GM23338 (cell line): Measurements from ENCODE around the gene FHIT. TPM values are rescaled to one million over a fixed set of nuclear protein-coding genes. Genes with fewer than 3 reads are reported as not detected.

Experiments
- ATAC-seq: fragments of 200-7000 bp; cut with Tn5 transposase; 3 replicates; pipeline ENCODE4 v1.9.1; 2020
- DNase-seq: peaks from one replicate; pipeline ENCODE4 v3.0.0-alpha.2; 2015; ENCODE audit warnings: low spot score
- H2AFZ ChIP-seq: fragments of 200-600 bp; sonication (generic); 2 replicates; pipeline ENCODE4 v1.8.0; 2016; ENCODE audit warnings: antibody characterized with exemption, mild to moderate bottlenecking, moderate library complexity
- H3F3A ChIP-seq: fragments of 200-600 bp; sonication (generic); replicated peaks from 2 replicates; pipeline ENCODE4 v1.8.0; 2017; ENCODE audit warnings: antibody characterized with exemption, mixed run types, low read depth
- H3K27ac ChIP-seq: fragments of 200-600 bp; sonication (generic); 2 replicates; pipeline ENCODE4 v1.6.1; 2016; ENCODE audit warnings: low read depth
- H3K27me3 ChIP-seq: fragments of 200-600 bp; sonication (generic); 2 replicates; pipeline ENCODE4 v1.8.0; 2016; ENCODE audit warnings: mild to moderate bottlenecking, mixed run types, moderate library complexity; ENCODE audit not compliant: insufficient read depth
- H3K36me3 ChIP-seq: fragments of 200-600 bp; sonication (generic); 2 replicates; pipeline ENCODE4 v1.8.0; 2016; ENCODE audit warnings: mild to moderate bottlenecking; ENCODE audit not compliant: insufficient read depth
- H3K4me1 ChIP-seq: fragments of 200-600 bp; sonication (generic); 2 replicates; pipeline ENCODE4 v1.8.0; 2016; ENCODE audit warnings: mild to moderate bottlenecking, moderate library complexity; ENCODE audit not compliant: insufficient read depth
- H3K4me2 ChIP-seq: fragments of 200-600 bp; sonication (generic); 2 replicates; pipeline ENCODE4 v1.7.1; 2017; ENCODE audit warnings: mixed run types
- H3K4me3 ChIP-seq: fragments of 200-600 bp; sonication (generic); 2 replicates; pipeline ENCODE4 v1.6.1; 2016; ENCODE audit warnings: mixed run types
- H3K79me2 ChIP-seq: fragments of 200-600 bp; sonication (generic); replicated peaks from 2 replicates; pipeline ENCODE4 v1.8.0; 2017; ENCODE audit warnings: mild to moderate bottlenecking; ENCODE audit not compliant: insufficient read depth
- H3K9me2 ChIP-seq: fragments of 200-600 bp; sonication (generic); 2 replicates; pipeline ENCODE4 v1.8.0; 2017; ENCODE audit not compliant: insufficient read depth
- H4K20me1 ChIP-seq: fragments of 200-600 bp; sonication (generic); replicated peaks from 2 replicates; pipeline ENCODE4 v1.8.0; 2017; ENCODE audit warnings: mild to moderate bottlenecking; ENCODE audit not compliant: insufficient read depth
- H3K27ac Mint-ChIP-seq: 2 replicates; pipeline ENCODE4 v1.8.0; 2020; ENCODE audit warnings: inconsistent platforms, mild to moderate bottlenecking, moderate library complexity, mixed read lengths
- H3K27me3 Mint-ChIP-seq: 3 replicates; pipeline ENCODE4 v1.8.0; 2022; ENCODE audit warnings: low read depth, mild to moderate bottlenecking, moderate library complexity, mixed read lengths, inconsistent platforms; ENCODE audit not compliant: insufficient read depth, poor library complexity
- H3K36me3 Mint-ChIP-seq: 3 replicates; pipeline ENCODE4 v1.8.0; 2021; ENCODE audit warnings: low read depth, mild to moderate bottlenecking, inconsistent platforms, moderate library complexity, mixed read lengths
- H3K4me1 Mint-ChIP-seq: 3 replicates; pipeline ENCODE4 v1.8.0; 2020; ENCODE audit warnings: mild to moderate bottlenecking, inconsistent platforms, mixed read lengths
- H3K4me3 Mint-ChIP-seq: 3 replicates; pipeline ENCODE4 v1.8.0; 2021; ENCODE audit warnings: moderate library complexity, mild to moderate bottlenecking, inconsistent platforms, mixed read lengths
- H3K9me3 Mint-ChIP-seq: 3 replicates; pipeline ENCODE4 v1.8.0; 2020; ENCODE audit warnings: moderate library complexity, mild to moderate bottlenecking, inconsistent platforms, mixed read lengths
- CREB1 ChIP-seq: fragments of 250-450 bp; sonication (Bioruptor Pico); IDR thresholded peaks from 2 replicates; pipeline ENCODE4 v1.5.0; 2020; ENCODE audit warnings: low read depth, mild to moderate bottlenecking, moderate library complexity
- EZH2phosphoT487 ChIP-seq: fragments of 200-600 bp; sonication (generic); IDR thresholded peaks from one replicate; pipeline ENCODE4 v1.8.1; 2018; ENCODE audit warnings: antibody characterized with exemption; ENCODE audit not compliant: unreplicated experiment
- JUNB ChIP-seq: IDR thresholded peaks from one replicate; pipeline ENCODE4 v1.6.1; 2016; ENCODE audit warnings: antibody characterized with exemption; ENCODE audit not compliant: unreplicated experiment
- NANOG ChIP-seq: IDR thresholded peaks from 2 replicates; pipeline ENCODE4 v1.6.1; 2016; ENCODE audit warnings: antibody characterized with exemption, borderline replicate concordance
- POLR2AphosphoS5 ChIP-seq: IDR thresholded peaks from 2 replicates; pipeline ENCODE4 v1.6.1; 2016; ENCODE audit warnings: antibody characterized with exemption, low read depth
- ZNF114 ChIP-seq: fragments of 250-450 bp; sonication (Bioruptor Pico); IDR thresholded peaks from 2 replicates; pipeline ENCODE4 v1.5.0; 2020; ENCODE audit warnings: mild to moderate bottlenecking, moderate library complexity
- ZNF331 ChIP-seq: fragments of 250-450 bp; sonication (Bioruptor Pico); IDR thresholded peaks from 2 replicates; pipeline ENCODE4 v1.5.0; 2020; ENCODE audit warnings: low read depth, mild to moderate bottlenecking, moderate library complexity
- polyA plus RNA-seq: library from polyadenylated mRNA; unstranded; fragments of >200 nt; fragmentation: Nextera tagmentation; extraction: Ambion mirVana; gene quantifications from 2 replicates; pipeline ENCODE4 v1.2.1, GENCODE V29; 2016
- total RNA-seq: library from RNA; depleted of rRNA; stranded (reverse); fragments of >200 nt; shearing (Covaris generic); gene quantifications from 2 replicates; pipeline ENCODE4 v1.2.3, GENCODE V29; 2014
- TF ChIP-seq, protein P1 (sequence below): IDR thresholded peaks from one replicate; pipeline ENCODE4 v1.6.1; 2018; ENCODE audit warnings: antibody characterized with exemption; ENCODE audit not compliant: unreplicated experiment
- TF ChIP-seq, protein P2 (sequence below): fragments of 250-450 bp; sonication (Bioruptor Pico); IDR thresholded peaks from 2 replicates; pipeline ENCODE4 v1.5.0; 2020; ENCODE audit warnings: mild to moderate bottlenecking, moderate library complexity
- TF ChIP-seq, protein P3 (sequence below): IDR thresholded peaks from 2 replicates; pipeline ENCODE4 v1.6.1; 2016; ENCODE audit warnings: antibody characterized with exemption

The FHIT gene
- total and polyA plus RNA-seq, 2 experiments from 2014 or later: 3.0 to 8.3 TPM

DNA sequence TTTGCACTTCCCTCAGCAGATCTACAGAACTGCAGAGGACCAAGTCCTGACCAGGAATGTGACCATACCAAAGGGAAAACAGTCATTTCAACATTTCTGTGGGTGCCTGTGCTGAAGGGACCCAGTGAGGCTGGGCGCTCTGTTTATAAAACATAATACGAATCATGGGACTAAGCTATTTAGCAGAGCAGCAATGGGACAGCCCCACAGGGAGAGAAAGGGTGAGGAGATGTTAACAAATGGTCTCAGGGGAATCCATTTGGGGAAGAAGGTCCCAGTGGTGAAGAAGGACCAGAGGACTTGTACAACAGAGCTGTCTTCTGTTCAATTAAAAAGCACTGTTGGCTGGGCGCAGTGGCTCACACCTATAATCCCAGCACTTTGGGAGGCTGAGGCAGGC, 1025.4 kb downstream of the FHIT start:
- no peaks in the 10 kb centered on the region for H3K79me2 ChIP-seq
- peaks cover 12% of the 10 kb centered on the region for H3K9me2 ChIP-seq
- no peak overlapping the region; the same call in 1 of the 2 replicates for H2AFZ ChIP-seq
- H3K27me3 ChIP-seq: no peaks in the 10 kb centered on the region
- no peak for ATAC-seq
- H3K4me3 ChIP-seq: no peak overlapping the region
- H3K4me1 Mint-ChIP-seq: no peaks in the 10 kb centered on the region
- H3K4me1 ChIP-seq: no peaks in the 10 kb centered on the region
- H3K36me3 Mint-ChIP-seq: no peaks in the 10 kb centered on the region
- H3K4me2 ChIP-seq: no peak overlapping the region
- TF ChIP-seq NANOG (no peak), CREB1 (no peak), ZNF331 (CRISPR knock-in tag) (no peak)
- TF ChIP-seq, protein P1, sequence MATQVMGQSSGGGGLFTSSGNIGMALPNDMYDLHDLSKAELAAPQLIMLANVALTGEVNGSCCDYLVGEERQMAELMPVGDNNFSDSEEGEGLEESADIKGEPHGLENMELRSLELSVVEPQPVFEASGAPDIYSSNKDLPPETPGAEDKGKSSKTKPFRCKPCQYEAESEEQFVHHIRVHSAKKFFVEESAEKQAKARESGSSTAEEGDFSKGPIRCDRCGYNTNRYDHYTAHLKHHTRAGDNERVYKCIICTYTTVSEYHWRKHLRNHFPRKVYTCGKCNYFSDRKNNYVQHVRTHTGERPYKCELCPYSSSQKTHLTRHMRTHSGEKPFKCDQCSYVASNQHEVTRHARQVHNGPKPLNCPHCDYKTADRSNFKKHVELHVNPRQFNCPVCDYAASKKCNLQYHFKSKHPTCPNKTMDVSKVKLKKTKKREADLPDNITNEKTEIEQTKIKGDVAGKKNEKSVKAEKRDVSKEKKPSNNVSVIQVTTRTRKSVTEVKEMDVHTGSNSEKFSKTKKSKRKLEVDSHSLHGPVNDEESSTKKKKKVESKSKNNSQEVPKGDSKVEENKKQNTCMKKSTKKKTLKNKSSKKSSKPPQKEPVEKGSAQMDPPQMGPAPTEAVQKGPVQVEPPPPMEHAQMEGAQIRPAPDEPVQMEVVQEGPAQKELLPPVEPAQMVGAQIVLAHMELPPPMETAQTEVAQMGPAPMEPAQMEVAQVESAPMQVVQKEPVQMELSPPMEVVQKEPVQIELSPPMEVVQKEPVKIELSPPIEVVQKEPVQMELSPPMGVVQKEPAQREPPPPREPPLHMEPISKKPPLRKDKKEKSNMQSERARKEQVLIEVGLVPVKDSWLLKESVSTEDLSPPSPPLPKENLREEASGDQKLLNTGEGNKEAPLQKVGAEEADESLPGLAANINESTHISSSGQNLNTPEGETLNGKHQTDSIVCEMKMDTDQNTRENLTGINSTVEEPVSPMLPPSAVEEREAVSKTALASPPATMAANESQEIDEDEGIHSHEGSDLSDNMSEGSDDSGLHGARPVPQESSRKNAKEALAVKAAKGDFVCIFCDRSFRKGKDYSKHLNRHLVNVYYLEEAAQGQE: no peak
- H3F3A ChIP-seq: no peaks in the 10 kb centered on the region
- H3K27me3 Mint-ChIP-seq: no peaks in the 10 kb centered on the region
- H4K20me1 ChIP-seq: no peaks in the 10 kb centered on the region
- H3K9me3 Mint-ChIP-seq: no peaks in the 10 kb centered on the region
- H3K27ac ChIP-seq: no peak overlapping the region
- no peaks in the 10 kb centered on the region for H3K36me3 ChIP-seq
- H3K4me3 Mint-ChIP-seq: no peak overlapping the region
- H3K27ac Mint-ChIP-seq: no peak overlapping the region
- no peak for DNase-seq

DNA sequence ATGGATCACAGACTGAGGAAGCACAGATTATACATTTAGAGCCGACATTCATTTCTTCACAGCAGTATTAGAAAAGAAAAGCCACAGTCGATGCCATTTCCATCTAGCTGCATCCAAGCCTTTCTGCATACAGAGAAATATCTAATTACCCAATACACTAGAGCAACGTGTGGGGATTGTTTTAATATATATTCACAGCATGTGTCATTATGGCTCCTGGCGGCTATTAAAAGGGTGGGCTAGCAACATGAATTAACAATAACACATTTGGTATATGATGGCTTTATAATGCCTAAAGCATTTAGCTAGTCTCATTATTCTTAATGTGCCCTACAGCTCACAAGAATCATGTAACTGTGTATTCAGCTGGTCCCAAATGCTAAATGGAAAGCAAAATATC, 1030.5 kb downstream of the FHIT start:
- Mint-ChIP-seq H3K9me3 (no peaks in the 10 kb centered on the region), H3K36me3 (no peaks in the 10 kb centered on the region), H3K27ac (no peak overlapping the region), H3K4me1 (peaks cover 6% of the 10 kb centered on the region), H3K27me3 (no peaks in the 10 kb centered on the region), H3K4me3 (no peak overlapping the region)
- H3K27me3 ChIP-seq: no peaks in the 10 kb centered on the region
- no peak overlapping the region for H3K27ac ChIP-seq
- no peak overlapping the region for H2AFZ ChIP-seq
- H3K36me3 ChIP-seq: no peaks in the 10 kb centered on the region
- H3K79me2 ChIP-seq: no peaks in the 10 kb centered on the region
- H3F3A ChIP-seq: no peaks in the 10 kb centered on the region
- H4K20me1 ChIP-seq: no peaks in the 10 kb centered on the region
- ATAC-seq (no peak), DNase-seq (no peak)
- no peak overlapping the region for H3K4me3 ChIP-seq
- H3K4me1 ChIP-seq: no peaks in the 10 kb centered on the region
- H3K9me2 ChIP-seq: 0 out of 2 replicates have a peak, but pooled peaks cover 3% of the 10 kb centered on the region
- H3K4me2 ChIP-seq: no peak overlapping the region
- TF ChIP-seq, protein P2, sequence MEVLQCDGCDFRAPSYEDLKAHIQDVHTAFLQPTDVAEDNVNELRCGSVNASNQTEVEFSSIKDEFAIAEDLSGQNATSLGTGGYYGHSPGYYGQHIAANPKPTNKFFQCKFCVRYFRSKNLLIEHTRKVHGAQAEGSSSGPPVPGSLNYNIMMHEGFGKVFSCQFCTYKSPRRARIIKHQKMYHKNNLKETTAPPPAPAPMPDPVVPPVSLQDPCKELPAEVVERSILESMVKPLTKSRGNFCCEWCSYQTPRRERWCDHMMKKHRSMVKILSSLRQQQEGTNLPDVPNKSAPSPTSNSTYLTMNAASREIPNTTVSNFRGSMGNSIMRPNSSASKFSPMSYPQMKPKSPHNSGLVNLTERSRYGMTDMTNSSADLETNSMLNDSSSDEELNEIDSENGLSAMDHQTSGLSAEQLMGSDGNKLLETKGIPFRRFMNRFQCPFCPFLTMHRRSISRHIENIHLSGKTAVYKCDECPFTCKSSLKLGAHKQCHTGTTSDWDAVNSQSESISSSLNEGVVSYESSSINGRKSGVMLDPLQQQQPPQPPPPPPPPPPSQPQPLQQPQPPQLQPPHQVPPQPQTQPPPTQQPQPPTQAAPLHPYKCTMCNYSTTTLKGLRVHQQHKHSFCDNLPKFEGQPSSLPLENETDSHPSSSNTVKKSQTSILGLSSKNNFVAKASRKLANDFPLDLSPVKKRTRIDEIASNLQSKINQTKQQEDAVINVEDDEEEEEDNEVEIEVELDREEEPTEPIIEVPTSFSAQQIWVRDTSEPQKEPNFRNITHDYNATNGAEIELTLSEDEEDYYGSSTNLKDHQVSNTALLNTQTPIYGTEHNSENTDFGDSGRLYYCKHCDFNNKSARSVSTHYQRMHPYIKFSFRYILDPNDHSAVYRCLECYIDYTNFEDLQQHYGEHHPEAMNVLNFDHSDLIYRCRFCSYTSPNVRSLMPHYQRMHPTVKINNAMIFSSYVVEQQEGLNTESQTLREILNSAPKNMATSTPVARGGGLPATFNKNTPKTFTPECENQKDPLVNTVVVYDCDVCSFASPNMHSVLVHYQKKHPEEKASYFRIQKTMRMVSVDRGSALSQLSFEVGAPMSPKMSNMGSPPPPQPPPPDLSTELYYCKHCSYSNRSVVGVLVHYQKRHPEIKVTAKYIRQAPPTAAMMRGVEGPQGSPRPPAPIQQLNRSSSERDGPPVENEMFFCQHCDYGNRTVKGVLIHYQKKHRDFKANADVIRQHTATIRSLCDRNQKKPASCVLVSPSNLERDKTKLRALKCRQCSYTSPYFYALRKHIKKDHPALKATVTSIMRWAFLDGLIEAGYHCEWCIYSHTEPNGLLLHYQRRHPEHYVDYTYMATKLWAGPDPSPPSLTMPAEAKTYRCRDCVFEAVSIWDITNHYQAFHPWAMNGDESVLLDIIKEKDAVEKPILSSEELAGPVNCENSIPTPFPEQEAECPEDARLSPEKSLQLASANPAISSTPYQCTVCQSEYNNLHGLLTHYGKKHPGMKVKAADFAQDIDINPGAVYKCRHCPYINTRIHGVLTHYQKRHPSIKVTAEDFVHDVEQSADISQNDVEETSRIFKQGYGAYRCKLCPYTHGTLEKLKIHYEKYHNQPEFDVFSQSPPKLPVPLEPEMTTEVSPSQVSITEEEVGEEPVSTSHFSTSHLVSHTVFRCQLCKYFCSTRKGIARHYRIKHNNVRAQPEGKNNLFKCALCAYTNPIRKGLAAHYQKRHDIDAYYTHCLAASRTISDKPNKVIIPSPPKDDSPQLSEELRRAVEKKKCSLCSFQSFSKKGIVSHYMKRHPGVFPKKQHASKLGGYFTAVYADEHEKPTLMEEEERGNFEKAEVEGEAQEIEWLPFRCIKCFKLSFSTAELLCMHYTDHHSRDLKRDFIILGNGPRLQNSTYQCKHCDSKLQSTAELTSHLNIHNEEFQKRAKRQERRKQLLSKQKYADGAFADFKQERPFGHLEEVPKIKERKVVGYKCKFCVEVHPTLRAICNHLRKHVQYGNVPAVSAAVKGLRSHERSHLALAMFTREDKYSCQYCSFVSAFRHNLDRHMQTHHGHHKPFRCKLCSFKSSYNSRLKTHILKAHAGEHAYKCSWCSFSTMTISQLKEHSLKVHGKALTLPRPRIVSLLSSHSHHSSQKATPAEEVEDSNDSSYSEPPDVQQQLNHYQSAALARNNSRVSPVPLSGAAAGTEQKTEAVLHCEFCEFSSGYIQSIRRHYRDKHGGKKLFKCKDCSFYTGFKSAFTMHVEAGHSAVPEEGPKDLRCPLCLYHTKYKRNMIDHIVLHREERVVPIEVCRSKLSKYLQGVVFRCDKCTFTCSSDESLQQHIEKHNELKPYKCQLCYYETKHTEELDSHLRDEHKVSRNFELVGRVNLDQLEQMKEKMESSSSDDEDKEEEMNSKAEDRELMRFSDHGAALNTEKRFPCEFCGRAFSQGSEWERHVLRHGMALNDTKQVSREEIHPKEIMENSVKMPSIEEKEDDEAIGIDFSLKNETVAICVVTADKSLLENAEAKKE (CRISPR knock-in tag): no peak
- TF ChIP-seq CREB1: no peak
- TF ChIP-seq, protein P3, sequence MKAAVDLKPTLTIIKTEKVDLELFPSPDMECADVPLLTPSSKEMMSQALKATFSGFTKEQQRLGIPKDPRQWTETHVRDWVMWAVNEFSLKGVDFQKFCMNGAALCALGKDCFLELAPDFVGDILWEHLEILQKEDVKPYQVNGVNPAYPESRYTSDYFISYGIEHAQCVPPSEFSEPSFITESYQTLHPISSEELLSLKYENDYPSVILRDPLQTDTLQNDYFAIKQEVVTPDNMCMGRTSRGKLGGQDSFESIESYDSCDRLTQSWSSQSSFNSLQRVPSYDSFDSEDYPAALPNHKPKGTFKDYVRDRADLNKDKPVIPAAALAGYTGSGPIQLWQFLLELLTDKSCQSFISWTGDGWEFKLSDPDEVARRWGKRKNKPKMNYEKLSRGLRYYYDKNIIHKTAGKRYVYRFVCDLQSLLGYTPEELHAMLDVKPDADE: no peak
- TF ChIP-seq POLR2AphosphoS5: no peak
- TF ChIP-seq ZNF331 (CRISPR knock-in tag): no peak
- no peak for TF ChIP-seq EZH2phosphoT487
- no peak for TF ChIP-seq JUNB
- no peak for TF ChIP-seq ZNF114 (CRISPR knock-in tag)
